GM12878 (cell line): ENCODE measurements around the gene ACKR1.

Experiments used
- CEBPB ChIP-seq, 2 experiments: fragments of 150-350 bp in 1 of 2; IDR thresholded peaks; 2 replicates each; pipeline ENCODE4 v1.6.1; 2012 to 2014; ENCODE audit warnings: low read depth in 2 of 2, low read length in 2 of 2, borderline replicate concordance in 1 of 2, inconsistent platforms in 1 of 2
- EZH2 ChIP-seq: IDR thresholded peaks from 2 replicates; pipeline ENCODE4 v1.6.1; 2012; ENCODE audit warnings: low read depth, mild to moderate bottlenecking, control low read depth, inconsistent platforms, low read length, borderline replicate concordance; ENCODE audit not compliant: control insufficient read depth
- IKZF2 ChIP-seq, 2 experiments: fragments of 450-650 bp; IDR thresholded peaks; 2 replicates each; pipeline ENCODE4 v1.6.1; 2017; ENCODE audit warnings: mild to moderate bottlenecking in 2 of 2, moderate library complexity in 2 of 2
- NBN ChIP-seq: fragments of 450-650 bp; IDR thresholded peaks from 2 replicates; pipeline ENCODE4 v1.6.1; 2016
- SP1 ChIP-seq: IDR thresholded peaks from one replicate; pipeline ENCODE4 v1.6.1; 2011; ENCODE audit warnings: low read depth, low read length
- TF ChIP-seq, protein P1 (sequence below), 3 experiments: IDR thresholded peaks in 2 of 3; conservative IDR thresholded peaks in 1 of 3; 2 replicates each; pipeline ENCODE4 v1.5.1; 2011; ENCODE audit warnings: low read depth in 3 of 3, low read length in 3 of 3, mild to moderate bottlenecking in 3 of 3, control low read depth in 2 of 3, moderate library complexity in 2 of 3, inconsistent platforms in 1 of 3, mixed read lengths in 1 of 3; ENCODE audit not compliant: control insufficient read depth in 2 of 3, insufficient read depth in 1 of 3; ENCODE audit errors: extremely low read depth in 1 of 3
- TF ChIP-seq, protein P2 (sequence below): fragments of 450-650 bp; IDR thresholded peaks from 2 replicates; pipeline ENCODE4 v1.6.1; 2017; ENCODE audit warnings: low read depth, mild to moderate bottlenecking, moderate library complexity

- TF ChIP-seq EZH2 (no peak), NBN (no peak), SP1 (no peak), CEBPB (IDR thresholded peaks at IDR 0.05; ENCODE audit: borderline replicate concordance in 1 of 2, low read depth in 2 of 2, low read length in 2 of 2) (no peak), IKZF2 (IDR thresholded peaks at IDR 0.05) (no peak)
- TF ChIP-seq, protein P1, sequence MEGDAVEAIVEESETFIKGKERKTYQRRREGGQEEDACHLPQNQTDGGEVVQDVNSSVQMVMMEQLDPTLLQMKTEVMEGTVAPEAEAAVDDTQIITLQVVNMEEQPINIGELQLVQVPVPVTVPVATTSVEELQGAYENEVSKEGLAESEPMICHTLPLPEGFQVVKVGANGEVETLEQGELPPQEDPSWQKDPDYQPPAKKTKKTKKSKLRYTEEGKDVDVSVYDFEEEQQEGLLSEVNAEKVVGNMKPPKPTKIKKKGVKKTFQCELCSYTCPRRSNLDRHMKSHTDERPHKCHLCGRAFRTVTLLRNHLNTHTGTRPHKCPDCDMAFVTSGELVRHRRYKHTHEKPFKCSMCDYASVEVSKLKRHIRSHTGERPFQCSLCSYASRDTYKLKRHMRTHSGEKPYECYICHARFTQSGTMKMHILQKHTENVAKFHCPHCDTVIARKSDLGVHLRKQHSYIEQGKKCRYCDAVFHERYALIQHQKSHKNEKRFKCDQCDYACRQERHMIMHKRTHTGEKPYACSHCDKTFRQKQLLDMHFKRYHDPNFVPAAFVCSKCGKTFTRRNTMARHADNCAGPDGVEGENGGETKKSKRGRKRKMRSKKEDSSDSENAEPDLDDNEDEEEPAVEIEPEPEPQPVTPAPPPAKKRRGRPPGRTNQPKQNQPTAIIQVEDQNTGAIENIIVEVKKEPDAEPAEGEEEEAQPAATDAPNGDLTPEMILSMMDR (IDR thresholded peaks at IDR 0.05 in 2 of 3, conservative IDR thresholded peaks at IDR 0.05 in 1 of 3; ENCODE audit: control insufficient read depth in 2 of 3, extremely low read depth in 1 of 3, insufficient read depth in 1 of 3, low read depth in 3 of 3, low read length in 3 of 3): no peak
- TF ChIP-seq, protein P2, sequence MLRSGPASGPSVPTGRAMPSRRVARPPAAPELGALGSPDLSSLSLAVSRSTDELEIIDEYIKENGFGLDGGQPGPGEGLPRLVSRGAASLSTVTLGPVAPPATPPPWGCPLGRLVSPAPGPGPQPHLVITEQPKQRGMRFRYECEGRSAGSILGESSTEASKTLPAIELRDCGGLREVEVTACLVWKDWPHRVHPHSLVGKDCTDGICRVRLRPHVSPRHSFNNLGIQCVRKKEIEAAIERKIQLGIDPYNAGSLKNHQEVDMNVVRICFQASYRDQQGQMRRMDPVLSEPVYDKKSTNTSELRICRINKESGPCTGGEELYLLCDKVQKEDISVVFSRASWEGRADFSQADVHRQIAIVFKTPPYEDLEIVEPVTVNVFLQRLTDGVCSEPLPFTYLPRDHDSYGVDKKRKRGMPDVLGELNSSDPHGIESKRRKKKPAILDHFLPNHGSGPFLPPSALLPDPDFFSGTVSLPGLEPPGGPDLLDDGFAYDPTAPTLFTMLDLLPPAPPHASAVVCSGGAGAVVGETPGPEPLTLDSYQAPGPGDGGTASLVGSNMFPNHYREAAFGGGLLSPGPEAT: no peak
Observed at GRCh38 chr1:159163614-159164228, 41.0 kb upstream of the ACKR1 start.
